PC-3 (cell line): ENCODE measurements around the gene UBAC1. TPM values are rescaled to one million over a fixed set of nuclear protein-coding genes. Genes with fewer than 3 reads are reported as not detected.

Experiments
- ATAC-seq: fragments of 200-7000 bp; cut with Tn5 transposase; 2 replicates; pipeline ENCODE4 v1.9.1; 2020; ENCODE audit warnings: mild to moderate bottlenecking, moderate library complexity
- BruUV-seq: library from RNA; stranded (reverse); fragments of 400-500 nt; replicated peaks from 2 replicates; lab custom pipeline; 2021; lab: Mats Ljungman, UMichigan
- CTCF ChIA-PET: fragments of 300-600 bp; sonication (Branson Sonifier 250); formaldehyde crosslinking; loops from one replicate; lab custom pipeline; 2022; ENCODE audit warnings: antibody characterized with exemption; lab: Charles Lee
- POLR2A ChIA-PET: fragments of 300-600 bp; sonication (Branson Sonifier 250); formaldehyde crosslinking; loops from one replicate; lab custom pipeline; 2022; ENCODE audit warnings: antibody characterized with exemption; ENCODE audit not compliant: unreplicated experiment; lab: Charles Lee
- DNase-seq: peaks from one replicate; pipeline ENCODE4 v3.0.0-alpha.2; 2015
- H2AFZ ChIP-seq: fragments of 300-600 bp; sonication (generic); 2 replicates; pipeline ENCODE4 v1.6.0; 2016; ENCODE audit warnings: antibody characterized with exemption, low read length
- H3F3A ChIP-seq: fragments of 300-600 bp; sonication (generic); one replicate; pipeline ENCODE4 v1.6.0; 2017; ENCODE audit warnings: antibody characterized with exemption, low read length, control low read depth, mild to moderate bottlenecking; ENCODE audit not compliant: unreplicated experiment
- H3K27ac ChIP-seq: fragments of 300-600 bp; sonication (generic); 2 replicates; pipeline ENCODE4 v1.5.1; 2016; ENCODE audit warnings: mild to moderate bottlenecking, low read length
- H3K27me3 ChIP-seq: fragments of 300-600 bp; sonication (generic); 2 replicates; pipeline ENCODE4 v1.6.1; 2016; ENCODE audit warnings: low read length, mixed read lengths
- H3K36me3 ChIP-seq: fragments of 300-600 bp; sonication (generic); 2 replicates; pipeline ENCODE4 v1.6.1; 2016; ENCODE audit warnings: low read depth, mixed run types, low read length, mixed read lengths
- H3K4me1 ChIP-seq: fragments of 300-600 bp; sonication (generic); 2 replicates; pipeline ENCODE4 v1.5.1; 2016; ENCODE audit warnings: low read length; ENCODE audit not compliant: insufficient read depth
- H3K4me2 ChIP-seq: fragments of 300-600 bp; sonication (generic); 2 replicates; pipeline ENCODE4 v1.6.0; 2016; ENCODE audit warnings: low read length
- H3K4me3 ChIP-seq: fragments of 300-600 bp; sonication (generic); 2 replicates; pipeline ENCODE4 v1.5.1; 2016; ENCODE audit warnings: mild to moderate bottlenecking, low read length, mixed read lengths
- H3K79me2 ChIP-seq: fragments of 300-600 bp; sonication (generic); 2 replicates; pipeline ENCODE4 v1.6.1; 2017; ENCODE audit warnings: low read length, mixed read lengths
- H3K9ac ChIP-seq: fragments of 300-600 bp; sonication (generic); 2 replicates; pipeline ENCODE4 v1.6.0; 2016; ENCODE audit warnings: mild to moderate bottlenecking, low read length
- H3K9me2 ChIP-seq: fragments of 300-600 bp; sonication (generic); replicated peaks from 2 replicates; pipeline ENCODE4 v1.6.1; 2016; ENCODE audit warnings: mixed run types, low read length, mixed read lengths
- H3K9me3 ChIP-seq: fragments of 300-600 bp; sonication (generic); 2 replicates; pipeline ENCODE4 v1.6.1; 2016; ENCODE audit warnings: low read length, mixed read lengths
- H4K20me1 ChIP-seq: fragments of 300-600 bp; sonication (generic); 2 replicates; pipeline ENCODE4 v1.6.1; 2016; ENCODE audit warnings: low read length, mixed read lengths
- EZH2 ChIP-seq: fragments of 300-600 bp; sonication (generic); IDR thresholded peaks from one replicate; pipeline ENCODE4 v1.6.1; 2017; ENCODE audit warnings: antibody characterized with exemption, mild to moderate bottlenecking, low read length; ENCODE audit not compliant: unreplicated experiment
- EZH2phosphoT487 ChIP-seq: fragments of 300-600 bp; sonication (generic); IDR thresholded peaks from 2 replicates; pipeline ENCODE4 v1.6.1; 2018; ENCODE audit warnings: mild to moderate bottlenecking, antibody characterized with exemption, low read length, borderline replicate concordance
- intact Hi-C: fragments of 100-400 bp; cut with micrococcal nuclease; formaldehyde crosslinking; loops from 2 replicates; pipeline ENCODE4 v1.9.0; 2023
- total RNA-seq: library from RNA; depleted of rRNA; stranded (reverse); fragments of >200 nt; gene quantifications from 2 replicates; pipeline ENCODE4 v1.2.3, GENCODE V29; 2014
- TF ChIP-seq, protein P1 (sequence below): fragments of 300-600 bp; sonication (generic); conservative IDR thresholded peaks from 2 replicates; pipeline ENCODE4 v1.5.1; 2017; ENCODE audit warnings: antibody characterized with exemption, low read depth, mild to moderate bottlenecking, low read length

The UBAC1 gene
- total RNA-seq, 1 experiment from 2014 or later: 77.3 TPM

DNA sequence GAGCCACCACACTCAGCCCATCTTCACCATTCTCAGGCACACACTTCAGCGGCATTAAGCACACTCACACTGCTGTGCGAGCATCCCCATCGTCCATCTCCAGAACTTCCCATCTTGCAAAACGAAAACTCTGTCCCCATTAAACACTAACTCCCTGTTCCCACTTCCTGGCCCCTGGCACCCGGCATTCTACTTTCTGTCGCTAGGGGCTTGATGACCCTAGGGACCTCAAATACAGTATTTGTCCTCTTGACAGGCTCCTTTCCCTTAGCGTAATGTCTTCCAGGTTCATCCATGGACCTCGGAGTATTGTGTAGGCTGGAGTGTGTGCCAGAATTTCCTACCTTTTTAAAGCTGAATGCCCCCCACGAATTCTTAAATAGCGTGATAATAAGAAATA lies 14.7 kb upstream of the UBAC1 start:
- Histone ChIP-seq H3K27ac (no peak overlapping the region), H3K36me3 (no peaks in the 10 kb centered on the region), H3K27me3 (no peaks in the 10 kb centered on the region), H3K9me2 (no peaks in the 10 kb centered on the region), H3K79me2 (no peaks in the 10 kb centered on the region), H3K4me1 (0 out of 2 replicates have a peak, but pooled peaks cover 2% of the 10 kb centered on the region), H4K20me1 (no peaks in the 10 kb centered on the region), H3K4me2 (no peak overlapping the region), H2AFZ (no peak overlapping the region), H3K9ac (no peak overlapping the region), H3K4me3 (no peak overlapping the region), H3F3A (no peaks in the 10 kb centered on the region), H3K9me3 (no peaks in the 10 kb centered on the region)
- no TSS peak for BruUV-seq
- intact Hi-C loops: no loop called here
- no peak for DNase-seq
- no peak for ATAC-seq
- ChIA-PET POLR2A (no interaction called here), CTCF (no interaction called here)
- TF ChIP-seq EZH2 (no peak), EZH2phosphoT487 (no peak)
- TF ChIP-seq, protein P1, sequence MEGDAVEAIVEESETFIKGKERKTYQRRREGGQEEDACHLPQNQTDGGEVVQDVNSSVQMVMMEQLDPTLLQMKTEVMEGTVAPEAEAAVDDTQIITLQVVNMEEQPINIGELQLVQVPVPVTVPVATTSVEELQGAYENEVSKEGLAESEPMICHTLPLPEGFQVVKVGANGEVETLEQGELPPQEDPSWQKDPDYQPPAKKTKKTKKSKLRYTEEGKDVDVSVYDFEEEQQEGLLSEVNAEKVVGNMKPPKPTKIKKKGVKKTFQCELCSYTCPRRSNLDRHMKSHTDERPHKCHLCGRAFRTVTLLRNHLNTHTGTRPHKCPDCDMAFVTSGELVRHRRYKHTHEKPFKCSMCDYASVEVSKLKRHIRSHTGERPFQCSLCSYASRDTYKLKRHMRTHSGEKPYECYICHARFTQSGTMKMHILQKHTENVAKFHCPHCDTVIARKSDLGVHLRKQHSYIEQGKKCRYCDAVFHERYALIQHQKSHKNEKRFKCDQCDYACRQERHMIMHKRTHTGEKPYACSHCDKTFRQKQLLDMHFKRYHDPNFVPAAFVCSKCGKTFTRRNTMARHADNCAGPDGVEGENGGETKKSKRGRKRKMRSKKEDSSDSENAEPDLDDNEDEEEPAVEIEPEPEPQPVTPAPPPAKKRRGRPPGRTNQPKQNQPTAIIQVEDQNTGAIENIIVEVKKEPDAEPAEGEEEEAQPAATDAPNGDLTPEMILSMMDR: no peak

DNA sequence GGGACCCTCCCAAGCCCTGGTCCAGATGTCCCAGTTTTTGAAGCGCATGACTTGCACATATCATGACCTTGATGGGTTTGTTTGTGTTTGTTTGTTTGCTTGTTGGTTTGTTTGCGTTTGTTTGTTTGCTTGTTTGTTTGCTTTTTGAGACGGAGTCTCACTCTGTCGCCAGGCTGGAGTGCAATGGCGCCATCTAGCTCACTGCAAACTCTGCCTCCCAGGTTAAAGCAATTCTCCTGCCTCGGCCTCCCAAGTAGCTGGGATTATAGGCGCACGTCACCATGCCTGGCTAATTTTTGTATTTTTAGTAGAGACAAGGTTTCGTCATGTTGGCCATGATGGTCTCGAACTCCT lies 13.0 kb upstream of the UBAC1 start:
- Histone ChIP-seq H3K4me2 (no peak overlapping the region), H3K27ac (no peak overlapping the region), H3K9ac (no peak overlapping the region), H3K9me2 (no peaks in the 10 kb centered on the region), H3K27me3 (no peaks in the 10 kb centered on the region), H3F3A (no peaks in the 10 kb centered on the region), H4K20me1 (no peaks in the 10 kb centered on the region), H3K4me1 (0 out of 2 replicates have a peak, but pooled peaks cover 2% of the 10 kb centered on the region), H3K4me3 (no peak overlapping the region), H2AFZ (no peak overlapping the region), H3K79me2 (no peaks in the 10 kb centered on the region), H3K36me3 (no peaks in the 10 kb centered on the region), H3K9me3 (no peaks in the 10 kb centered on the region)
- ATAC-seq (no peak), DNase-seq (no peak)
- ChIA-PET CTCF (no interaction called here), POLR2A (no interaction called here)
- TF ChIP-seq EZH2phosphoT487 (no peak), EZH2 (no peak)
- TF ChIP-seq, protein P1: no peak
- BruUV-seq: no TSS peak
- intact Hi-C loops: no loop called here

DNA sequence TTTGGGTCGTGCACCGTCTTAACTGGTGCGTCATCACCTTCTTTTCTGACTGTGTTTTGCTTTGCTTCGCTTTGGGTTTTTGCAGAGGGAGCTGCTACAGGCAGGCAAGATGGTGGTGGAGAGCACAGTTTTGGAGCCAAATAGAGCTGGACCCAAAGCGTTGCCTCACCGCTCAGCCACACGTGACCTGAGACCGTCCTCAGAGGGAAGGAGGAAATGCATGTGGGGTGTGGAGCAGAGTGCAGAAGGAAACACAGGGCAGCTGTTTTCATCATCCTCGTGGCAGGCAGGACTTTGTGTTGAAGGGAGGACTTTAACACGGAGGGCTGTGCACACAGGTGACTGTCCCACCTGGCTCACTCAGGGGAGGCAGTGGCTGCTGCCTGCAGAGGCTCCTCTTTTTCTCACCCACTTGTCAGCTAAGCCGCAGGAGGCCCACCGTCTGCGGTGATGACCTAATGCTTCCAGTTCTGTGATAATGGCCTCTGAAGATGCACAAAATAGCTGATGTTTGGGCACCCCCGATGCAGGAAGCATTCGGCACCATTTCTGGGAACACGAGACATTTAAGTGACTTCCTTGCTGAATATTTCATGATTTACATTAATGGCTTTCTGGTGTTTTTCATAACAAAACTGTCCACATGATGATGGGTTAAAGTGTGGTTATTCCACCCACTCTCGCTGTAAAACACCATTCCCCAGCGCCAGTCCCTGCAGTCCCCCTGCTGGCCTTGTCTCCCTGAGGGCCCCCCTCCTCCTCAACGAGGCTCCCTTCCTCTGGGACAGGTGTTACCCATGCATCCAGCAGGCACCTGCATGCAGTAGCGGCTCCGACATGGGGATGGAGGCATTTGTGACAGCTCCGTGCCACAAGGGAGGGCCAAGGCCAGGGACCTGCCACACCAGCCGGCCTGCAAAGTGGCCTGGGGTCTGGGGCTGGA lies 12.4 kb upstream of the UBAC1 start:
- Histone ChIP-seq H3K9ac (no peak overlapping the region), H3K9me2 (no peaks in the 10 kb centered on the region), H3K4me2 (no peak overlapping the region), H4K20me1 (no peaks in the 10 kb centered on the region), H3K4me1 (no peaks in the 10 kb centered on the region), H3K27me3 (no peaks in the 10 kb centered on the region), H3F3A (no peaks in the 10 kb centered on the region), H3K4me3 (no peak overlapping the region), H3K9me3 (no peaks in the 10 kb centered on the region), H3K36me3 (no peaks in the 10 kb centered on the region), H3K27ac (no peak overlapping the region), H2AFZ (no peak overlapping the region), H3K79me2 (no peaks in the 10 kb centered on the region)
- CTCF ChIA-PET: no interaction called here
- DNase-seq (no peak), ATAC-seq (no peak)
- BruUV-seq: no TSS peak
- no peak for TF ChIP-seq EZH2phosphoT487
- TF ChIP-seq, protein P1: no peak
- TF ChIP-seq EZH2: no peak
- POLR2A ChIA-PET: no interaction called here
- intact Hi-C loops: no loop called here
